Neuronal stem cell (in vitro differentiated cells): ENCODE data around the gene FMC1.

ENCODE experiments used
- DNase-seq: peaks from one replicate; pipeline ENCODE4 v3.0.0-alpha.2; 2013; ENCODE audit warnings: low spot score
- H2AFZ ChIP-seq: one replicate; pipeline ENCODE4 v1.6.1; 2013; ENCODE audit warnings: mild to moderate bottlenecking, low read length, inconsistent platforms
- H2AK5ac ChIP-seq: 2 replicates; pipeline ENCODE4 v1.6.1; 2013; ENCODE audit warnings: low read depth, mild to moderate bottlenecking, inconsistent platforms, low read length, moderate library complexity, mixed read lengths
- H2BK120ac ChIP-seq: 2 replicates; pipeline ENCODE4 v1.6.1; 2013; ENCODE audit warnings: low read depth, mild to moderate bottlenecking, inconsistent platforms, low read length, moderate library complexity, mixed read lengths
- H2BK12ac ChIP-seq: one replicate; pipeline ENCODE4 v1.6.1; 2013; ENCODE audit warnings: low read length, inconsistent platforms
- H2BK15ac ChIP-seq: 2 replicates; pipeline ENCODE4 v1.6.1; 2013; ENCODE audit warnings: mild to moderate bottlenecking, low read length, inconsistent platforms, mixed read lengths
- H2BK5ac ChIP-seq: one replicate; pipeline ENCODE4 v1.6.1; 2013; ENCODE audit warnings: inconsistent platforms, mild to moderate bottlenecking, low read length, moderate library complexity
- H3K14ac ChIP-seq: one replicate; pipeline ENCODE4 v1.6.1; 2013; ENCODE audit warnings: low read length, inconsistent platforms
- H3K18ac ChIP-seq: 2 replicates; pipeline ENCODE4 v1.6.1; 2013; ENCODE audit warnings: low read length, inconsistent platforms
- H3K23ac ChIP-seq: 2 replicates; pipeline ENCODE4 v1.6.1; 2013; ENCODE audit warnings: low read depth, mild to moderate bottlenecking, mixed read lengths, low read length, inconsistent platforms; ENCODE audit not compliant: poor library complexity
- H3K27ac ChIP-seq: replicated peaks from 3 replicates; pipeline ENCODE4 v1.5.1; 2013; ENCODE audit warnings: low read length, inconsistent platforms
- H3K27me3 ChIP-seq, 3 experiments: 2 replicates each; pipeline ENCODE4 v1.6.1; 2013; ENCODE audit warnings: low read length in 3 of 3, mild to moderate bottlenecking in 2 of 3, inconsistent platforms in 1 of 3, low read depth in 1 of 3, mixed read lengths in 1 of 3, moderate library complexity in 1 of 3; ENCODE audit not compliant: control insufficient read depth in 3 of 3, insufficient read depth in 3 of 3
- H3K36me3 ChIP-seq, 2 donors: replicated peaks in 1 of 2; 2 replicates each; pipeline ENCODE4 v1.6.1; 2013; ENCODE audit warnings: low read length in 2 of 2; ENCODE audit not compliant: control insufficient read depth in 2 of 2, insufficient read depth in 2 of 2
- H3K4ac ChIP-seq: 2 replicates; pipeline ENCODE4 v1.6.1; 2013; ENCODE audit warnings: inconsistent platforms, mild to moderate bottlenecking, low read length, moderate library complexity
- H3K4me1 ChIP-seq, 2 donors: 1 replicate in 1 of 2; 2 replicates in 1 of 2; pipeline ENCODE4 v1.6.1; 2013; ENCODE audit warnings: low read length in 2 of 2, low read depth in 1 of 2; ENCODE audit not compliant: control insufficient read depth in 2 of 2, insufficient read depth in 1 of 2
- H3K4me2 ChIP-seq: one replicate; pipeline ENCODE4 v1.6.1; 2013; ENCODE audit warnings: mild to moderate bottlenecking, low read length, inconsistent platforms; ENCODE audit not compliant: insufficient read depth, poor library complexity, severe bottlenecking
- H3K4me3 ChIP-seq, 2 donors: 2 replicates each; pipeline ENCODE4 v1.5.1; 2013; ENCODE audit warnings: low read length in 2 of 2, mild to moderate bottlenecking in 2 of 2, inconsistent platforms in 1 of 2, moderate library complexity in 1 of 2
- H3K79me1 ChIP-seq: one replicate; pipeline ENCODE4 v1.6.1; 2013; ENCODE audit warnings: low read depth, mild to moderate bottlenecking, inconsistent platforms, low read length, moderate library complexity
- H3K9ac ChIP-seq: one replicate; pipeline ENCODE4 v1.6.1; 2013; ENCODE audit warnings: mild to moderate bottlenecking, low read depth, low read length, inconsistent platforms; ENCODE audit not compliant: poor library complexity
- H3K9me3 ChIP-seq, 2 donors: replicated peaks in 1 of 2; 2 replicates each; pipeline versions ENCODE3 to v1.6.1; 2013; ENCODE audit warnings: low read length in 2 of 2, mild to moderate bottlenecking in 2 of 2, inconsistent platforms in 1 of 2, low read depth in 1 of 2, mixed read lengths in 1 of 2, moderate library complexity in 1 of 2; ENCODE audit not compliant: control insufficient read depth in 2 of 2, insufficient read depth in 1 of 2
- H4K8ac ChIP-seq: one replicate; pipeline ENCODE4 v1.6.1; 2013; ENCODE audit warnings: low read depth, mild to moderate bottlenecking, inconsistent platforms, low read length, moderate library complexity
- H4K91ac ChIP-seq: one replicate; pipeline ENCODE4 v1.6.1; 2013; ENCODE audit warnings: low read length, low read depth, mild to moderate bottlenecking, inconsistent platforms; ENCODE audit not compliant: poor library complexity
- WGBS, 2 donors: extraction: QIAGEN DNeasy Blood & Tissue Kit; methylation state at CpG; one replicate each; pipeline ENCODE4 v1.1.7; 2013; ENCODE audit warnings: missing lambda C conversion rate in 2 of 2, mixed read lengths in 1 of 2; ENCODE audit not compliant: insufficient read length in 2 of 2, insufficient replicate concordance in 1 of 2; ENCODE audit errors: extremely low coverage in 2 of 2; 5-methylcytosine and 5-hydroxymethylcytosine counted together

FMC1 gene

DNA sequence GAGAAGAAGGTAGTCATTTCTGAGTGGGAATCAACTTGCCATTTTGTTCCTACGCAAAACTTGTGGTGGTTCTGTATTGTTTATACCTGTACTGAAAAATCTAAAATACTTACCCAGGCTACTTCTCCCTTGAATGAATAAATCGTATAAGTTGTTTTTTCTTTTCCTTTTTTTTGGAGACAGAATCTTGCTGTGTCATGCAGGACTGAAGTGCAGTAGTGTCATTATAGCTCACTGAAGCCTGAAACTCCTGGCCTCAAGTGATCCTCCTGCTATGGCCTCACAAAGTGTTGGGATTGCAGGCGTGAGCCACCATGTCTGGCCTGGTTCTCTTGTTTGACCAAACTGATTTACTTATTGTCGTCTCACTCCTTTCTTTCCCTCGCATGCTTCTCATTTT is 46.5 kb downstream of the FMC1 start:
- no CpG with 5 or more reads among the region's 5 CpGs for WGBS, 2 donors
- Histone ChIP-seq H2AFZ (no peak overlapping the region), H2BK5ac (no peak overlapping the region), H3K14ac (no peak overlapping the region), H3K27me3 (no peaks in the 10 kb centered on the region), H3K27ac (no peak overlapping the region), H4K91ac (no peak overlapping the region), H3K79me1 (no peaks in the 10 kb centered on the region), H3K4me1 (no peaks in the 10 kb centered on the region), H2BK15ac (no peak overlapping the region), H3K9ac (no peak overlapping the region), H3K4me3 (no peak overlapping the region), H3K4ac (no peak overlapping the region), H2BK12ac (no peak overlapping the region), H3K9me3 (peaks cover 0 to 4% of the 10 kb centered on the region in 2 donors), H3K23ac (no peak overlapping the region), H3K18ac (no peak overlapping the region), H4K8ac (no peak overlapping the region), H2BK120ac (no peak overlapping the region), H3K4me2 (no peak overlapping the region), H2AK5ac (no peak overlapping the region), H3K36me3 (peaks cover 6 to 89% of the 10 kb centered on the region in 2 donors)
- no peak for DNase-seq

DNA sequence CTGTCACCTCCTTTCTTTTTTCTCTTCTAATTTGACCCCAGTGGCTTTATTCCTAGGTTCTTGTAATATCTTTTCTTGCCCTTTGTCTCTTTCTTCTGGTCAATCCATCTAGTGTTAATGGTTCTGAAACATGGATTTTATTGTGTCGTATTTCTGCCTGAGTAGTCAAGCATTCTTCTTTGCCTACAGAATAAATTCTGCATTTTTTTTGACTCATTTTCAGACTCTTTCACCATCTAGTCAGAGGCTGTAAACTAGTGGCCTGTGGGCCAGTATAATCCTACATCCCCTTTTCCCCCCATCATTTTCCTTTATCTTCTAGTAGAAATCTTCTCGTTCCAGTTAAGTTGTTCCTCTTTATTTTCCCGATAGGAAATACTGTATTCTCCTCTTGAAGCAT is 48.0 kb downstream of the FMC1 start:
- H2BK5ac ChIP-seq, result no peak overlapping the region
- no CpG with 5 or more reads among the region's 3 CpGs for WGBS, 2 donors

DNA sequence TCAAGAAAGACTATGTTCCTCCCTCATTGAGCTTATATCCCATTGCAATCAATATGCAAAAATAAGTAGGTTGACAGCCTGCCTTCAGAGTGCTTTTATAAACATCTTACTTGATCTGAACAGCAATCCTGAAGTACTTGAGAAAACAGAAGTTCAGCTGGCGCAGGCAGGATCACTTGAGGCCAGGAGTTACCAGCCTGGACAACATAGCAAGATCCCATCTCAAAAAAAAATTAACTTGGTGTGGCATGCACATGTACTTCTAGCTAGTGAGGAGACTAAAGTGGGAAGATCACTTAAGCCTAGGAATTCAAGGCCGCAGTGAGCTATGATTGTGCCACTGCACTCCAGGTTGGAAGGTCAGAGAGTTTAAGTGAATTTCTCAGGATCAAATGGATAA is 48.6 kb downstream of the FMC1 start:
- peaks cover 5 to 93% of the 10 kb centered on the region in 2 donors for H3K36me3 ChIP-seq
- H4K91ac ChIP-seq, result no peak overlapping the region
- no peak overlapping the region for H3K14ac ChIP-seq
- no peak overlapping the region for H3K9ac ChIP-seq
- H3K4me3 ChIP-seq, result no peak overlapping the region
- peaks cover 0 to 4% of the 10 kb centered on the region in 2 donors for H3K9me3 ChIP-seq
- H3K27ac ChIP-seq, result no peak overlapping the region
- DNase-seq, result no peak
- H3K4me2 ChIP-seq, result no peak overlapping the region
- no peak overlapping the region for H2BK5ac ChIP-seq
- no CpG with 5 or more reads among the region's 2 CpGs for WGBS, 2 donors
- H3K79me1 ChIP-seq, result peaks cover 2% of the 10 kb centered on the region
- no peak overlapping the region for H2AK5ac ChIP-seq
- no peak overlapping the region for H3K23ac ChIP-seq
- H3K27me3 ChIP-seq, result no peaks in the 10 kb centered on the region
- H2BK120ac ChIP-seq, result no peak overlapping the region
- no peaks in the 10 kb centered on the region for H3K4me1 ChIP-seq
- no peak overlapping the region for H4K8ac ChIP-seq
- H2AFZ ChIP-seq, result no peak overlapping the region
- no peak overlapping the region for H3K4ac ChIP-seq
- H2BK15ac ChIP-seq, result no peak overlapping the region
- no peak overlapping the region for H3K18ac ChIP-seq
- no peak overlapping the region for H2BK12ac ChIP-seq

More for the DNA sequence above, 48.0 kb downstream of the FMC1 start:
- H3K27ac ChIP-seq, result no peak overlapping the region
- H2BK12ac ChIP-seq, result no peak overlapping the region
- no peak for DNase-seq
- no peak overlapping the region for H2AFZ ChIP-seq
- no peak overlapping the region for H3K9ac ChIP-seq
- H3K36me3 ChIP-seq, result peaks cover 6 to 93% of the 10 kb centered on the region in 2 donors
- peaks cover 0 to 4% of the 10 kb centered on the region in 2 donors for H3K9me3 ChIP-seq
- no peak overlapping the region for H3K4me3 ChIP-seq
- no peaks in the 10 kb centered on the region for H3K4me1 ChIP-seq
- no peak overlapping the region for H4K91ac ChIP-seq
- peaks cover 2% of the 10 kb centered on the region for H3K79me1 ChIP-seq
- H3K18ac ChIP-seq, result no peak overlapping the region
- no peak overlapping the region for H3K23ac ChIP-seq
- H2BK120ac ChIP-seq, result no peak overlapping the region
- no peak overlapping the region for H3K4me2 ChIP-seq
- H3K27me3 ChIP-seq, result no peaks in the 10 kb centered on the region
- no peak overlapping the region for H3K4ac ChIP-seq
- H2BK15ac ChIP-seq, result no peak overlapping the region
- H3K14ac ChIP-seq, result no peak overlapping the region
- H2AK5ac ChIP-seq, result no peak overlapping the region
- no peak overlapping the region for H4K8ac ChIP-seq

DNA sequence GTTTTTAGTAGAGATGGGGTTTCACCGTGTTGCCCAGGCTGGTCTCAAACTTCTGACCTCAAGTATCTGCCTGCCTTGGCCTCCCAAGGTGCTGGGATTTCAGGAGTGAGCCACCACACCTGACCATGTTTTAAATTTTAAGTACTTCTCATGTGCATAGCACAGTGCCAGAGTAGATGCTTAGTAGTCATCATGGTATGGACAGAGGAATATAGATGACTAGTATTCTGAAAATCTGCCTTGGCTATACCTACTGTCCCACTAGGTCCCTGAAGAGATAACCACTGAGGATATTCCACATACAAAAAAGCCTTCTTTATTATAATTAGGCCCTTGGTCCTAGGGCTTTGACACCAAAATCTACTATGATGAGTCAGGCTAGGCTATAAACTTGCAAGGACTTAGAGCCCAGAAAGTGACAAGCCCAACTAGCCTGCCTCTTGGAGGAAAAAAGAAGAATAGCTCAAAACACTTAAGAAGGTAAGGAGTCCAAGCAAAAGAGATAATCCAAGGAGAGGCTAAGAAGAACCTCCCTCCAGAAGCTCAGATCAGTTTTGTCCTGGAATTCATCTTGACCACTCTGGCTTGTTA is 52.6 kb downstream of the FMC1 start:
- Histone ChIP-seq H2AK5ac (no peak overlapping the region), H3K14ac (no peak overlapping the region), H2BK12ac (no peak overlapping the region), H4K8ac (no peak overlapping the region), H3K18ac (no peak overlapping the region), H3K4me3 (no peak overlapping the region), H2BK15ac (no peak overlapping the region), H3K4ac (no peak overlapping the region), H3K27me3 (no peaks in the 10 kb centered on the region), H3K36me3 (peaks cover 3 to 97% of the 10 kb centered on the region in 2 donors), H3K23ac (no peak overlapping the region), H3K4me1 (no peaks in the 10 kb centered on the region), H2BK5ac (no peak overlapping the region), H3K79me1 (peaks cover 2% of the 10 kb centered on the region), H4K91ac (no peak overlapping the region), H3K4me2 (no peak overlapping the region), H2BK120ac (no peak overlapping the region), H3K27ac (no peak overlapping the region), H3K9me3 (peaks cover 0 to 4% of the 10 kb centered on the region in 2 donors), H3K9ac (no peak overlapping the region), H2AFZ (no peak overlapping the region)
- no peak for DNase-seq
- WGBS, 2 donors, result no CpG with 5 or more reads among the region's 1 CpG
